ENCODE results near the gene HLA-DRB5. TPM values are rescaled to one million over a fixed set of nuclear protein-coding genes. Genes with fewer than 3 reads are reported as not detected.
"Not testable (repeated sequence)": the region's sequence is repeated elsewhere in the genome, so short reads cannot be mapped to it uniquely, and the experiment has no call there.

HLA-DRB5 gene
- polyA plus RNA-seq (2011; rRNA removed) (not detected in 2 replicates), polyA minus RNA-seq (2011; rRNA and poly(A)+ RNA removed) (not detected in 2 replicates)

GRCh38 chr6:32529697-32530430, at the start of gene HLA-DRB5:
HLA-DRB5 (minus strand) TSS chr6:32530287; CDS start chr6:32530224, 63 bp downstream.
- Histone ChIP-seq H3K27me3 (ENCODE audit: control insufficient read depth, insufficient read depth, low read length) (no peaks in the 10 kb centered on the region), H3K27ac (ENCODE audit: low read depth, low read length) (no peak within 1 kb of the TSS), H3K9me3 (ENCODE audit: control insufficient read depth, insufficient read depth, low read length) (no peaks in the 10 kb centered on the region), H3K4me3 (ENCODE audit: low read depth, low read length) (no peak within 1 kb of the TSS)
- CTCF ChIA-PET: no interaction called here
- POLR2A ChIA-PET: no interaction called here
- DNase-seq (ENCODE audit: low read depth, low spot score): no peak
- TF ChIP-seq, protein P1, sequence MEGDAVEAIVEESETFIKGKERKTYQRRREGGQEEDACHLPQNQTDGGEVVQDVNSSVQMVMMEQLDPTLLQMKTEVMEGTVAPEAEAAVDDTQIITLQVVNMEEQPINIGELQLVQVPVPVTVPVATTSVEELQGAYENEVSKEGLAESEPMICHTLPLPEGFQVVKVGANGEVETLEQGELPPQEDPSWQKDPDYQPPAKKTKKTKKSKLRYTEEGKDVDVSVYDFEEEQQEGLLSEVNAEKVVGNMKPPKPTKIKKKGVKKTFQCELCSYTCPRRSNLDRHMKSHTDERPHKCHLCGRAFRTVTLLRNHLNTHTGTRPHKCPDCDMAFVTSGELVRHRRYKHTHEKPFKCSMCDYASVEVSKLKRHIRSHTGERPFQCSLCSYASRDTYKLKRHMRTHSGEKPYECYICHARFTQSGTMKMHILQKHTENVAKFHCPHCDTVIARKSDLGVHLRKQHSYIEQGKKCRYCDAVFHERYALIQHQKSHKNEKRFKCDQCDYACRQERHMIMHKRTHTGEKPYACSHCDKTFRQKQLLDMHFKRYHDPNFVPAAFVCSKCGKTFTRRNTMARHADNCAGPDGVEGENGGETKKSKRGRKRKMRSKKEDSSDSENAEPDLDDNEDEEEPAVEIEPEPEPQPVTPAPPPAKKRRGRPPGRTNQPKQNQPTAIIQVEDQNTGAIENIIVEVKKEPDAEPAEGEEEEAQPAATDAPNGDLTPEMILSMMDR (IDR thresholded peaks at IDR 0.05; ENCODE audit: low read depth, low read length): no peak

DNA sequence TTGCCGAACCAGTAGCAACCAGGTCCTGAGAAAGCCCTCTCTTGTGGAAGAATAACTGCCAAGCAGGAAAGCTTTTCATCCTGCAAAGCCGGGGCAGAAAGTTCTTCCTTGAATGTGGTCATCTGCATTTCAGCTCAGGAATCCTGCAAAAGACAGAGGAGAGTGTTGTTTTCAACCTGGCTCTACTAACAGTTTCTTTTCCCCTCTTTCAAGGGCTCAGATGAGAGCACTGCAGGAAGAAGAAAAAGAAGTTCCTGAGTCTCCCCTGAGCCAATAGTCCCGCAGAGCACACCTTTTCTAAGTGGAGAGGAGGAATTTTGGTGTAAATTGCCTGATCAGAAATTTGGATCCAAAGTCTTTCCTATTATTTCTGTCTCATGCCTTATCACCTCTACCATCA, 48.9 kb upstream of the HLA-DRB5 start:
- H3K27me3 ChIP-seq (ENCODE audit: control insufficient read depth, insufficient read depth, low read length): no peaks in the 10 kb centered on the region
- TF ChIP-seq, protein P1 (IDR thresholded peaks at IDR 0.05; ENCODE audit: low read depth, low read length): no peak
- CTCF ChIA-PET: no interaction called here

GRCh38 chr6:32577493-32577892, 47.4 kb upstream of the HLA-DRB5 start:
- CTCF ChIA-PET; H3K9me3 ChIP-seq (ENCODE audit: control insufficient read depth, insufficient read depth, low read length); H3K27me3 ChIP-seq (ENCODE audit: control insufficient read depth, insufficient read depth, low read length); POLR2A ChIA-PET; DNase-seq (ENCODE audit: low read depth, low spot score); H3K4me3 ChIP-seq (ENCODE audit: low read depth, low read length); H3K27ac ChIP-seq (ENCODE audit: low read depth, low read length): not testable (repeated sequence)

More for the DNA sequence above, 48.9 kb upstream of the HLA-DRB5 start:
- DNase-seq (ENCODE audit: low read depth, low spot score): no peak
- Histone ChIP-seq H3K27ac (ENCODE audit: low read depth, low read length) (no peak overlapping the region), H3K9me3 (ENCODE audit: control insufficient read depth, insufficient read depth, low read length) (no peaks in the 10 kb centered on the region), H3K4me3 (ENCODE audit: low read depth, low read length) (no peak overlapping the region)
- POLR2A ChIA-PET: no interaction called here

DNA sequence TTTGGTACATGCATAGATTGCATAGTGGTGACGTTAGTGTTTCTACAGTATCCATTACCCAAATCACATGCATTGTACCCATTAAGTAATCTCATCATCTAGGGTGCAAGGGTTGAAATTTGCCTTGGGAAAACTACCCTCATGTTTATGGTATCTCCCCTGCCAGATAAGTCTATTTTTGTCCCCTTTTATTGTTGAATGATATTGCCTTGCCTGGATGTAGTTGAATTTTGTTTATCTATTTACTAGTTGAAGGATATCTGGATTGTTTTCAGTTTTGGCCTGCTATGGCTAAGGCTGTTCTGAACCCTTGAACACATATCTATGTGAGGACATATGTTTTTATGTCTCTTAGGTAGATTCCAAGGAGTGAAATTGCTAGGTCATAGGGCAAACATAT, 46.2 kb upstream of the HLA-DRB5 start:
- Histone ChIP-seq H3K27ac (ENCODE audit: low read depth, low read length) (no peak overlapping the region), H3K27me3 (ENCODE audit: control insufficient read depth, insufficient read depth, low read length) (no peaks in the 10 kb centered on the region), H3K9me3 (ENCODE audit: control insufficient read depth, insufficient read depth, low read length) (no peaks in the 10 kb centered on the region), H3K4me3 (ENCODE audit: low read depth, low read length) (no peak overlapping the region)
- TF ChIP-seq, protein P1 (IDR thresholded peaks at IDR 0.05; ENCODE audit: low read depth, low read length): no peak
- no peak for DNase-seq (ENCODE audit: low read depth, low spot score)
- ChIA-PET CTCF (no interaction called here), POLR2A (no interaction called here)

- ChIA-PET CTCF (no interaction called here), POLR2A (no interaction called here)
- DNase-seq (ENCODE audit: low read depth, low spot score): no peak
- no peaks in the 10 kb centered on the region for H3K9me3 ChIP-seq (ENCODE audit: control insufficient read depth, insufficient read depth, low read length)
- H3K4me3 ChIP-seq (ENCODE audit: low read depth, low read length): no peak overlapping the region
- H3K27ac ChIP-seq (ENCODE audit: low read depth, low read length): no peak overlapping the region
- TF ChIP-seq, protein P1 (IDR thresholded peaks at IDR 0.05; ENCODE audit: low read depth, low read length): no peak
- no peaks in the 10 kb centered on the region for H3K27me3 ChIP-seq (ENCODE audit: control insufficient read depth, insufficient read depth, low read length)
Measured at GRCh38 chr6:32570363-32570905, 40.3 kb upstream of the HLA-DRB5 start.

Data from AG04450 (cell line).